Measurements from ENCODE around the gene DSCAML1. TPM values are rescaled to one million over a fixed set of nuclear protein-coding genes. Genes with fewer than 3 reads are reported as not detected.

The DSCAML1 gene
- total and polyA plus RNA-seq, 10 of the 15 experiments (the other 5 are each of a cell fraction or from before 2014, with no cell fraction given), result 0.03 to 0.18 (median 0.06) TPM; not detected in 1

GRCh38 chr11:117663821-117664220, 133.2 kb downstream of the DSCAML1 start:
- no TSS peak for BruUV-seq (replicated peaks)
- in situ Hi-C loops (cut with MboI), result no loop called here
- DNase-seq (ENCODE audit: low read depth, low spot score), result no peak

More at GRCh38 chr11:117663821-117664220, 133.2 kb downstream of the DSCAML1 start:
- TF ChIP-seq CEBPB (IDR thresholded peaks at IDR 0.05; ENCODE audit: borderline replicate concordance in 1 of 2, low read depth in 2 of 2, low read length in 2 of 2), result no peak
- TF ChIP-seq NFYA (IDR thresholded peaks at IDR 0.05; ENCODE audit: borderline replicate concordance, low read depth, low read length), result no peak
- no peak for TF ChIP-seq TCF7 (IDR thresholded peaks at IDR 0.05; ENCODE audit: borderline replicate concordance)
- no peak for TF ChIP-seq RUNX3 (IDR thresholded peaks at IDR 0.05; ENCODE audit: low read length)
- TF ChIP-seq STAT3 (IDR thresholded peaks at IDR 0.05; ENCODE audit: low read depth, low read length), result no peak
- TF ChIP-seq DPF2 (IDR thresholded peaks at IDR 0.05), result no peak
- no peak for TF ChIP-seq ZBTB4 (CRISPR knock-in tag; IDR thresholded peaks at IDR 0.05)
- TF ChIP-seq MYC (IDR thresholded peaks at IDR 0.05; ENCODE audit: insufficient read depth, insufficient read length, insufficient replicate concordance, low read length, severe bottlenecking), result no peak
- TF ChIP-seq RB1 (IDR thresholded peaks at IDR 0.05; ENCODE audit: borderline replicate concordance), result no peak
- TF ChIP-seq ATF2 (IDR thresholded peaks at IDR 0.05; ENCODE audit: low read length), result no peak
- FAIRE-seq (no peak), ATAC-seq (no peak)
- ChIA-PET RAD21 (ENCODE audit: unreplicated experiment) (no interaction called here), POLR2A (no interaction called here), CTCF (interaction anchor here (0.6 kb wide), 1 partner anchor 149 kb away, joined by 5 read pairs; no protein-coding TSS in a partner anchor), SMC1A (ENCODE audit: uncharacterized antibody, unreplicated experiment) (no interaction called here)
- no peaks in the 10 kb centered on the region for H3K9me3 ChIP-seq (replicated peaks; ENCODE audit: control insufficient read depth, insufficient read depth, low read length)
- no peaks in the 10 kb centered on the region for H3K36me3 ChIP-seq (ENCODE audit: control insufficient read depth in 2 of 2, insufficient read depth in 2 of 2, low read length in 1 of 2)
- 13% methylated on average over 11 of the region's 11 CpGs for WGBS (ENCODE audit: insufficient coverage, insufficient replicate concordance, low lambda C conversion rate, missing lambda C conversion rate)
- no peak overlapping the region for H2AFZ ChIP-seq (ENCODE audit: control insufficient read depth, low read depth, low read length)
- no peak overlapping the region for H3K4me3 ChIP-seq
- no peak overlapping the region for H3K4me2 ChIP-seq (ENCODE audit: control insufficient read depth, insufficient read depth)
- no peak overlapping the region for H3K9ac ChIP-seq (ENCODE audit: control insufficient read depth, insufficient read depth, low read length)
- intact Hi-C loops (cut with micrococcal nuclease; ENCODE audit: unreplicated experiment), result no loop called here
- no peaks in the 10 kb centered on the region for H4K20me1 ChIP-seq (ENCODE audit: control insufficient read depth, insufficient read depth)
- H3K79me2 ChIP-seq (ENCODE audit: control insufficient read depth, insufficient read depth, low read length), result no peaks in the 10 kb centered on the region
- no peak overlapping the region for H3K27ac ChIP-seq (ENCODE audit: control insufficient read depth, insufficient read depth)
- peaks cover 1 to 4% of the 10 kb centered on the region in 2 experiments; a peak in 3 of 4 replicates for H3K27me3 ChIP-seq (replicated peaks in 1 of 2; ENCODE audit: control insufficient read depth in 2 of 2, insufficient read depth in 2 of 2, low read length in 1 of 2)
- no peaks in the 10 kb centered on the region for H3K4me1 ChIP-seq (ENCODE audit: control insufficient read depth, insufficient read depth, low read length)

All from GM12878 (cell line).